HUES48 (cell line): ENCODE results near the gene AMBP.
"Not testable (repeated sequence)": the region's sequence is repeated elsewhere in the genome, so short reads cannot be mapped to it uniquely, and the experiment has no call there.

Experiments used
- H3K27ac ChIP-seq: one replicate; pipeline ENCODE4 v1.7.0; 2013; ENCODE audit warnings: low read depth, low read length, inconsistent platforms
- H3K27me3 ChIP-seq: 2 replicates; pipeline ENCODE4 v1.6.1; 2013; ENCODE audit warnings: mild to moderate bottlenecking, low read length; ENCODE audit not compliant: control insufficient read depth, insufficient read depth
- H3K36me3 ChIP-seq: 2 replicates; pipeline ENCODE4 v1.6.1; 2013; ENCODE audit warnings: low read length; ENCODE audit not compliant: control insufficient read depth, insufficient read depth
- H3K4me1 ChIP-seq: 2 replicates; pipeline ENCODE4 v1.6.1; 2013; ENCODE audit warnings: mild to moderate bottlenecking, low read length; ENCODE audit not compliant: control insufficient read depth, insufficient read depth
- H3K4me3 ChIP-seq: 2 replicates; pipeline ENCODE4 v1.5.1; 2013; ENCODE audit warnings: mild to moderate bottlenecking, low read depth, low read length
- H3K9ac ChIP-seq: 2 replicates; pipeline ENCODE4 v1.6.1; 2013; ENCODE audit warnings: mild to moderate bottlenecking, low read depth, low read length, moderate library complexity
- H3K9me3 ChIP-seq: 2 replicates; pipeline ENCODE4 v1.6.1; 2013; ENCODE audit warnings: low read length; ENCODE audit not compliant: control insufficient read depth, insufficient read depth

Gene AMBP

DNA sequence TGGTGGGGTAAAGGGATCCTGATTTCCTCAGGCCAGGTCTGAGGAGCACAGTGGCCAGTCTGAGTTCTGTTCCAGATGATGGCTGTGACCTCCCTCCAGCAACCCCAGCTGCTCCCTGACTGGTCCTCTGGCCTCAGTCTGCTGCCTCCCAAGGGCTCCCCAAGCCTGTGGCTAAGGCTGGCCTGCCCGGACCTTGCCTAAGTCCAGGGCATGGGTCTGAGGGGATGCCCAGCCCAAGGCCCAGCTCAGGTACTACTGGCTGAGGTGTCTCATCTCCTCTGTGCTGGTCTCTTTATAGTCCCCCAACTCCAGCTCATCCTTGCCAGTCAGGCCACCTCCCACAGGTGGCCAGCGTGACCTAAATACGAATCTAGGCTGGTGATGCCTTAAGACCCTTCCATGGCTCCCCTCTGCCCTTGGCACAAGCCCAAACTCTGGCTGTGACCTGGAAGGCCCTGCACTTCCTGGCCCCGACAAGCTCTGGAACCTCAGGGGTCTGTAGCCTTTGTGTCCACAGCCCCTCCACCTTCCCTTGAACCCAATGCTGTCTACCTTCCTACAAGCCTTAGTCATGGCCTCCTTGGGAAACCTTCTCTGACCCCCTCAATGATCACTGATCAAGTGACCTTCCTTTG, 11.2 kb upstream of the AMBP start:
- Histone ChIP-seq H3K9me3 (no peaks in the 10 kb centered on the region), H3K27me3 (no peaks in the 10 kb centered on the region), H3K36me3 (no peaks in the 10 kb centered on the region), H3K9ac (no peak overlapping the region), H3K4me3 (no peak overlapping the region), H3K27ac (no peak overlapping the region), H3K4me1 (no peaks in the 10 kb centered on the region)

DNA sequence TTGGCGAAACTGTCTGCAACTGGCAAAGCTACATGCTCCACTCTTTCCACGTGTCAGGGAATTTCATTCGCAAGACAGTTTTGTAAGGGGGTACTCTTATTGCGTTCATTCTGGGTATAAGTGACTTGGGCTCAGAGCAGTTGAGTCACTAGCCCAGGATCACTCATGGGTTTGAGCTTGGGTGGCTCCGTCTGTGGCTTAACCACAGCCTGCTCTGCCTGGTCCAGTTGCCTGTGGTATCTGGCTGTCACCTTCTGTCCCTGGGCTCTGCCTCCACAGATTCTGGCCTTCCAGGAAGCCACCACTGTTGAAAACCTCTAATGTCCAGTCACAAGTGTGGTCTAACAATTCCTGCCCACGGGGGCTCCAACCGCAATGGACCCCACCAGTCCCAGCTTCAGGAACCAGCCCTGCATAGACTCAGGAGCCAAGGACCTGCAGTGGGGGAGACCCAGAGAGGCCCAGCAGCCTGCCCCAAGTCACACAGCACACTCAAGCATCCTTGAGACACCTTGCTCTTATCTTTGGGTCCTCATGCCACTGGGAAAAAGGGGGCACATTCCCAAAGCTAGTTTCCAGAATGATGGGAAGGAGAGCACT, 10.6 kb upstream of the AMBP start:
- no peak overlapping the region for H3K4me3 ChIP-seq
- H3K27me3 ChIP-seq, result no peaks in the 10 kb centered on the region
- no peaks in the 10 kb centered on the region for H3K4me1 ChIP-seq
- no peaks in the 10 kb centered on the region for H3K9me3 ChIP-seq
- no peak overlapping the region for H3K27ac ChIP-seq
- H3K9ac ChIP-seq, result no peak overlapping the region
- no peaks in the 10 kb centered on the region for H3K36me3 ChIP-seq

- Histone ChIP-seq H3K4me1 (no peaks in the 10 kb centered on the region), H3K36me3 (no peaks in the 10 kb centered on the region)
These were observed 9.6 kb upstream of the AMBP start for GRCh38 chr9:114087721-114088120.

DNA sequence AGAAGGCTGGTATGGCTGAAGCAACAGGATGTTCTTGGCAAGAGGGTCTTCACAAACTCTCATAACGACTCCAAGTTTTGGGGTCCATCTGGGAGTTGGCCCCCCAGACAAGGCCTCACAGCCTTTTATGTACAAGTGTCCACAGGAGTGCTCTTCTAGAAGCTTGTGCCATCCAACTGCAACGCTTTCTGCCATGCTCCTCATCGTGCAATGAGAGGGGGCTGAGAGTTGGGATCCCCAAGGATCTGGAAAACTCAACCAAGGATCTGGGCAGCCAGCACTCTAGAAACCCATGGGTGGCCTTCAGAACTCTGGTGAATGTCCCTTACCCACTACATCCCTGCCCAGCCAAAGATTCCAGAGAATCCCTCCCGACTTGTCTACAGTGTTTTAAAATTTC, 8.5 kb upstream of the AMBP start:
- no peak overlapping the region for H3K4me3 ChIP-seq

More at GRCh38 chr9:114087721-114088120, 9.6 kb upstream of the AMBP start:
- no peak overlapping the region for H3K27ac ChIP-seq
- no peaks in the 10 kb centered on the region for H3K27me3 ChIP-seq
- H3K9ac ChIP-seq, result no peak overlapping the region
- H3K9me3 ChIP-seq, result no peaks in the 10 kb centered on the region
- no peak overlapping the region for H3K4me3 ChIP-seq

GRCh38 chr9:114086009-114086408, 7.9 kb upstream of the AMBP start:
- H3K27ac ChIP-seq, result no peak overlapping the region

More for the DNA sequence above, 8.5 kb upstream of the AMBP start:
- H3K27me3 ChIP-seq, result no peaks in the 10 kb centered on the region
- no peaks in the 10 kb centered on the region for H3K4me1 ChIP-seq
- H3K9ac ChIP-seq, result no peak overlapping the region
- no peaks in the 10 kb centered on the region for H3K36me3 ChIP-seq
- H3K9me3 ChIP-seq, result no peaks in the 10 kb centered on the region
- H3K27ac ChIP-seq, result no peak overlapping the region

DNA sequence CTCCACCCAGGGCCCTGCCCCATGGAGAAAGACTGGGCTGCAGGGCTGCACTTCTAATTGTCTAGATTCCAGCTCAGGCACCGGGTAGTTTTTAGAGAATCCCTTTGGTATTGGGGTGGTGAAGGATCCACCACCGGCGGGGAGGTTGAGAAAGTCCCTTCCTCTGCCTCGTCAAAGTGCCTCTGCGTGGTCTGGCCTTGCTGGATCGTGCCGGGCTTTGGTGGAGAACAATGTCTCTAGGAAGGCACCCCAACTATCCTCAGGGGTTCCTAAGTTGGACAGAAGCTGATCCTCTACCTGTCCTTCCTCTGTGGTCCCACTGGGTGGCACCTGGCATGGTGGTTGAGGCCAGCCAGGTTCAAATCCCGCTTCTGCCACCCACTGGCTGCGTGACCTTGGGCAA, 7.3 kb upstream of the AMBP start:
- H3K27ac ChIP-seq, result no peak overlapping the region
- H3K27me3 ChIP-seq, result no peaks in the 10 kb centered on the region
- no peaks in the 10 kb centered on the region for H3K4me1 ChIP-seq
- no peak overlapping the region for H3K9ac ChIP-seq
- no peaks in the 10 kb centered on the region for H3K9me3 ChIP-seq
- H3K4me3 ChIP-seq, result no peak overlapping the region
- H3K36me3 ChIP-seq, result no peaks in the 10 kb centered on the region

More at GRCh38 chr9:114086009-114086408, 7.9 kb upstream of the AMBP start:
- Histone ChIP-seq H3K27me3 (no peaks in the 10 kb centered on the region), H3K9ac (no peak overlapping the region), H3K4me1 (no peaks in the 10 kb centered on the region), H3K9me3 (no peaks in the 10 kb centered on the region), H3K4me3 (no peak overlapping the region), H3K36me3 (no peaks in the 10 kb centered on the region)

GRCh38 chr9:114084282-114085073, 6.4 kb upstream of the AMBP start:
- H3K4me3 ChIP-seq, result no peak overlapping the region
- no peaks in the 10 kb centered on the region for H3K27me3 ChIP-seq
- no peaks in the 10 kb centered on the region for H3K36me3 ChIP-seq
- no peaks in the 10 kb centered on the region for H3K9me3 ChIP-seq
- no peak overlapping the region for H3K27ac ChIP-seq
- H3K4me1 ChIP-seq, result no peaks in the 10 kb centered on the region
- no peak overlapping the region for H3K9ac ChIP-seq

- H3K27me3 ChIP-seq, result no peaks in the 10 kb centered on the region
These were observed 5.6 kb upstream of the AMBP start for GRCh38 chr9:114083666-114084065.

DNA sequence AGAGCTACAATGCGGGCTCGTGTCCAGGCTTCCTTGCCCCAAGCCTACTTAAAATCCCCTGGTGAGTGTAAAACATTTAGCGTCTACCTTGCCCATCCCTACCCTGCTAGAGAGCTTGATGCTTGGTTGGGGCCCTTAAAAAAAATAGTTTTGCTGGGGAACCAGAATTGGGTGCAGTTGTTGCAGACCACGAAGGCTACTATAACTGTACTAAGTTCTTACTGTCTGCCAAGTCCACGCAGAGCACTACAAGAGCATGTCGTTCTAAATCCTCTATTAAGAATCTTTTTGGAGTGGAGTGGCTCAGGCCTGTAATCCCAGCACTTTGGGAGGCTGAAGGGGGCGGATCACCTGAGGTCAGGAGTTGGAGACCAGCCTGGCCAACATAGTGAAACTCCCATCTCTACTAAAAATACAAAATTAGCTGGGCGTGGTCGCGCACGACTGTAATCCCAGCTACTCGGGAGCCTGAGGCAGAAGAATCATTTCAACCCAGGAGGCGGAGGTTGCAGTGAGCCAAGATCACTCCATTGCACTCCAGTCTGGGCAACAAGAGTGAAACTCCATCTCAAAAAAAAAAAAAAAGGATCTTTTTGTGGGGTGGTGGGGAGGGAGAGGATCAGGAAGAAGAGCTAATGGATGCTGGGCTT, 4.8 kb upstream of the AMBP start:
- H3K4me1 ChIP-seq, H3K27me3 ChIP-seq, H3K9me3 ChIP-seq, H3K4me3 ChIP-seq, H3K27ac ChIP-seq, H3K36me3 ChIP-seq, H3K9ac ChIP-seq: not testable (repeated sequence)

More at GRCh38 chr9:114083666-114084065, 5.6 kb upstream of the AMBP start:
- Histone ChIP-seq H3K4me3 (no peak overlapping the region), H3K9ac (no peak overlapping the region), H3K9me3 (no peaks in the 10 kb centered on the region), H3K27ac (no peak overlapping the region), H3K4me1 (no peaks in the 10 kb centered on the region), H3K36me3 (no peaks in the 10 kb centered on the region)

GRCh38 chr9:114082017-114082762, 4.1 kb upstream of the AMBP start:
- Histone ChIP-seq H3K27me3 (no peaks in the 10 kb centered on the region), H3K9ac (no peak overlapping the region), H3K4me3 (no peak overlapping the region), H3K9me3 (no peaks in the 10 kb centered on the region), H3K4me1 (no peaks in the 10 kb centered on the region), H3K36me3 (no peaks in the 10 kb centered on the region), H3K27ac (no peak overlapping the region)
